PFSK-1 (cell line): ENCODE results near the gene PIAS4.

Experiments
- FOXP2 ChIP-seq: optimal IDR thresholded peaks from 2 replicates; pipeline ENCODE3; 2011; ENCODE audit warnings: borderline replicate concordance, control low read depth, inconsistent platforms; ENCODE audit not compliant: insufficient read depth; ENCODE audit errors: extremely low read length, extremely low read depth
- POLR2AphosphoS5 ChIP-seq: IDR thresholded peaks from 2 replicates; pipeline ENCODE4 v1.6.1; 2012; ENCODE audit warnings: low read depth, mild to moderate bottlenecking, control low read depth, low read length, moderate library complexity
- SIN3A ChIP-seq: IDR thresholded peaks from 2 replicates; pipeline ENCODE4 v1.6.1; 2012; ENCODE audit warnings: mild to moderate bottlenecking, low read length, moderate library complexity, borderline replicate concordance; ENCODE audit not compliant: insufficient read depth
- TAF1 ChIP-seq: IDR thresholded peaks from 2 replicates; pipeline ENCODE4 v1.6.1; 2012; ENCODE audit warnings: low read length, control low read depth, borderline replicate concordance; ENCODE audit not compliant: insufficient read depth
- TF ChIP-seq, protein P1 (sequence below), 2 experiments: IDR thresholded peaks; 2 replicates each; pipeline versions ENCODE4 v1.6.1 to v1.8.0; 2011 to 2012; ENCODE audit warnings: low read depth in 2 of 2, low read length in 2 of 2, control low read depth in 1 of 2, inconsistent platforms in 1 of 2, mild to moderate bottlenecking in 1 of 2, moderate library complexity in 1 of 2; ENCODE audit not compliant: insufficient read depth in 1 of 2

- 0 out of 2 replicates have a peak, but pooled peaks have one; percentile 23 for TF ChIP-seq TAF1
- no peak for TF ChIP-seq POLR2AphosphoS5
- TF ChIP-seq, protein P1, sequence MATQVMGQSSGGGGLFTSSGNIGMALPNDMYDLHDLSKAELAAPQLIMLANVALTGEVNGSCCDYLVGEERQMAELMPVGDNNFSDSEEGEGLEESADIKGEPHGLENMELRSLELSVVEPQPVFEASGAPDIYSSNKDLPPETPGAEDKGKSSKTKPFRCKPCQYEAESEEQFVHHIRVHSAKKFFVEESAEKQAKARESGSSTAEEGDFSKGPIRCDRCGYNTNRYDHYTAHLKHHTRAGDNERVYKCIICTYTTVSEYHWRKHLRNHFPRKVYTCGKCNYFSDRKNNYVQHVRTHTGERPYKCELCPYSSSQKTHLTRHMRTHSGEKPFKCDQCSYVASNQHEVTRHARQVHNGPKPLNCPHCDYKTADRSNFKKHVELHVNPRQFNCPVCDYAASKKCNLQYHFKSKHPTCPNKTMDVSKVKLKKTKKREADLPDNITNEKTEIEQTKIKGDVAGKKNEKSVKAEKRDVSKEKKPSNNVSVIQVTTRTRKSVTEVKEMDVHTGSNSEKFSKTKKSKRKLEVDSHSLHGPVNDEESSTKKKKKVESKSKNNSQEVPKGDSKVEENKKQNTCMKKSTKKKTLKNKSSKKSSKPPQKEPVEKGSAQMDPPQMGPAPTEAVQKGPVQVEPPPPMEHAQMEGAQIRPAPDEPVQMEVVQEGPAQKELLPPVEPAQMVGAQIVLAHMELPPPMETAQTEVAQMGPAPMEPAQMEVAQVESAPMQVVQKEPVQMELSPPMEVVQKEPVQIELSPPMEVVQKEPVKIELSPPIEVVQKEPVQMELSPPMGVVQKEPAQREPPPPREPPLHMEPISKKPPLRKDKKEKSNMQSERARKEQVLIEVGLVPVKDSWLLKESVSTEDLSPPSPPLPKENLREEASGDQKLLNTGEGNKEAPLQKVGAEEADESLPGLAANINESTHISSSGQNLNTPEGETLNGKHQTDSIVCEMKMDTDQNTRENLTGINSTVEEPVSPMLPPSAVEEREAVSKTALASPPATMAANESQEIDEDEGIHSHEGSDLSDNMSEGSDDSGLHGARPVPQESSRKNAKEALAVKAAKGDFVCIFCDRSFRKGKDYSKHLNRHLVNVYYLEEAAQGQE (IDR thresholded peaks at IDR 0.05; ENCODE audit: insufficient read depth in 1 of 2, low read depth in 2 of 2, low read length in 2 of 2): no peak
- no peak for TF ChIP-seq SIN3A
- no peak for TF ChIP-seq FOXP2
These were observed 452 bp downstream of the PIAS4 start for GRCh38 chr19:4007836-4008539.
